Liver (tissue), 9 donors: ENCODE measurements around the gene DLX5. TPM values are rescaled to one million over a fixed set of nuclear protein-coding genes. Genes with fewer than 3 reads are reported as not detected.

Source experiments
- DNase-seq: peaks from one replicate; pipeline ENCODE4 v3.0.0-alpha.2; 2017; ENCODE audit warnings: low spot score
- H3K27ac ChIP-seq, 2 donors: one replicate each; pipeline ENCODE4 v1.7.0; 2013; ENCODE audit warnings: inconsistent platforms in 2 of 2, low read length in 2 of 2, control low read depth in 1 of 2, low read depth in 1 of 2, mild to moderate bottlenecking in 1 of 2
- H3K27me3 ChIP-seq, 4 donors: one replicate each; pipeline versions ENCODE4 v1.6.1 to v1.7.0; 2013; ENCODE audit warnings: low read length in 3 of 4, inconsistent platforms in 1 of 4, mild to moderate bottlenecking in 1 of 4, moderate library complexity in 1 of 4; ENCODE audit not compliant: control insufficient read depth in 4 of 4, insufficient read depth in 4 of 4
- H3K36me3 ChIP-seq, 4 donors: one replicate each; pipeline versions ENCODE4 v1.6.1 to v1.7.0; 2013; ENCODE audit warnings: low read length in 3 of 4, mild to moderate bottlenecking in 3 of 4, low read depth in 1 of 4, moderate library complexity in 1 of 4; ENCODE audit not compliant: control insufficient read depth in 4 of 4, insufficient read depth in 3 of 4
- H3K4me1 ChIP-seq, 4 donors: one replicate each; pipeline versions ENCODE4 v1.6.1 to v1.7.0; 2013; ENCODE audit warnings: low read length in 3 of 4, mild to moderate bottlenecking in 3 of 4, moderate library complexity in 1 of 4; ENCODE audit not compliant: control insufficient read depth in 4 of 4, insufficient read depth in 4 of 4
- H3K4me3 ChIP-seq, 3 donors: one replicate each; pipeline versions ENCODE4 v1.6.1 to v1.7.0; 2013; ENCODE audit warnings: low read length in 3 of 3, control low read depth in 1 of 3, low read depth in 1 of 3, mild to moderate bottlenecking in 1 of 3
- H3K9ac ChIP-seq, 2 donors: one replicate each; pipeline ENCODE4 v1.7.0; 2013; ENCODE audit warnings: low read length in 2 of 2, mild to moderate bottlenecking in 2 of 2, moderate library complexity in 2 of 2, control low read depth in 1 of 2, low read depth in 1 of 2
- H3K9me3 ChIP-seq, 4 donors: one replicate each; pipeline versions ENCODE4 v1.6.1 to v1.7.0; 2013; ENCODE audit warnings: low read length in 3 of 4; ENCODE audit not compliant: control insufficient read depth in 4 of 4
- ATF3 ChIP-seq: IDR thresholded peaks from 2 replicates; pipeline ENCODE4 v1.6.1; 2016; ENCODE audit warnings: antibody characterized with exemption
- CTCF ChIP-seq: fragments of 150-350 bp; IDR thresholded peaks from 2 replicates; pipeline ENCODE4 v1.5.1; 2017; ENCODE audit warnings: improper control_type of control experiment, low read depth, low read length; ENCODE audit not compliant: missing input control
- EGR1 ChIP-seq, 2 donors: IDR thresholded peaks; 2 replicates each; pipeline ENCODE4 v1.6.1; 2016 to 2018; ENCODE audit warnings: antibody characterized with exemption in 2 of 2, low read depth in 2 of 2
- FOXA1 ChIP-seq: IDR thresholded peaks from 2 replicates; pipeline ENCODE4 v1.6.1; 2016; ENCODE audit warnings: antibody characterized with exemption
- FOXA2 ChIP-seq: IDR thresholded peaks from 2 replicates; pipeline ENCODE4 v1.6.1; 2016; ENCODE audit warnings: antibody characterized with exemption
- GABPA ChIP-seq, 2 donors: IDR thresholded peaks in 1 of 2; conservative IDR thresholded peaks in 1 of 2; 2 replicates each; pipeline ENCODE4 v1.6.1; 2016; ENCODE audit warnings: antibody characterized with exemption in 2 of 2, mild to moderate bottlenecking in 1 of 2, moderate library complexity in 1 of 2
- HNF4A ChIP-seq, 2 donors: conservative IDR thresholded peaks; 2 replicates each; pipeline ENCODE4 v1.6.1; 2016; ENCODE audit warnings: antibody characterized with exemption in 2 of 2, mild to moderate bottlenecking in 2 of 2
- HNF4G ChIP-seq: IDR thresholded peaks from 2 replicates; pipeline ENCODE4 v1.6.1; 2016; ENCODE audit warnings: antibody characterized with exemption
- JUND ChIP-seq, 2 donors: IDR thresholded peaks; 2 replicates each; pipeline ENCODE4 v1.6.1; 2016; ENCODE audit warnings: antibody characterized with exemption in 2 of 2
- MAX ChIP-seq: IDR thresholded peaks from 2 replicates; pipeline ENCODE4 v1.6.1; 2016; ENCODE audit warnings: antibody characterized with exemption
- NR2F2 ChIP-seq: IDR thresholded peaks from 2 replicates; pipeline ENCODE4 v1.6.1; 2016; ENCODE audit warnings: antibody characterized with exemption
- REST ChIP-seq: IDR thresholded peaks from 2 replicates; pipeline ENCODE4 v1.6.1; 2016; ENCODE audit warnings: antibody characterized with exemption, mild to moderate bottlenecking
- RXRA ChIP-seq, 2 donors: IDR thresholded peaks; 2 replicates each; pipeline ENCODE4 v1.6.1; 2017 to 2018; ENCODE audit warnings: antibody characterized with exemption in 2 of 2, mild to moderate bottlenecking in 1 of 2
- SP1 ChIP-seq: IDR thresholded peaks from 2 replicates; pipeline ENCODE4 v1.6.1; 2018; ENCODE audit warnings: antibody characterized with exemption, mild to moderate bottlenecking
- TAF1 ChIP-seq: conservative IDR thresholded peaks from 2 replicates; pipeline ENCODE4 v1.6.1; 2016; ENCODE audit warnings: antibody characterized with exemption, mild to moderate bottlenecking
- YY1 ChIP-seq: IDR thresholded peaks from 2 replicates; pipeline ENCODE4 v1.6.1; 2016; ENCODE audit warnings: antibody characterized with exemption, mild to moderate bottlenecking
- ZBTB33 ChIP-seq: IDR thresholded peaks from 2 replicates; pipeline ENCODE4 v1.6.1; 2016; ENCODE audit warnings: antibody characterized with exemption
- WGBS: extraction: QIAGEN DNeasy Blood & Tissue Kit; methylation state at CpG from one replicate; pipeline ENCODE4 v1.1.7; 2013; 5-methylcytosine and 5-hydroxymethylcytosine counted together
- polyA plus RNA-seq, 2 donors: library from polyadenylated mRNA; stranded (reverse) in 1 of 2; unstranded in 1 of 2; fragments of 200-250 nt in 1 of 2; fragments of >200 nt in 1 of 2; fragmentation: Nextera tagmentation in 1 of 2; extraction: Ambion mirVana in 1 of 2; gene quantifications; one replicate each; pipeline versions ENCODE4 v1.2.1 to v1.2.3, GENCODE V29; 2013 to 2015
- total RNA-seq, 2 donors: library from RNA; depleted of rRNA; stranded (reverse); fragments of >200 nt; gene quantifications; one replicate each; pipeline ENCODE4 v1.2.3, GENCODE V29; 2014
- donor health status: healthy.
- donor health status: healthy.
- donor health status: healthy.
- donor health status: healthy.
- donor health status: healthy.

DLX5 gene
- total and polyA plus RNA-seq, 4 donors: not detected

GRCh38 chr7:96989859-96990317, 34.7 kb downstream of the DLX5 start:
- DNase-seq: no peak
- Histone ChIP-seq H3K9me3 (peaks cover 0 to 8% (median 0%) of the 10 kb centered on the region in 4 donors), H3K4me3 (no peak overlapping the region), H3K27ac (no peak overlapping the region), H3K4me1 (peaks cover 0 to 14% (median 6%) of the 10 kb centered on the region in 4 donors), H3K9ac (no peak overlapping the region), H3K27me3 (peaks cover 8 to 29% (median 20%) of the 10 kb centered on the region in 4 donors), H3K36me3 (no peaks in the 10 kb centered on the region)
- WGBS: 13% methylated on average over 8 of the region's 8 CpGs
- no peak for TF ChIP-seq SP1
- TF ChIP-seq NR2F2: no peak
- no peak for TF ChIP-seq ZBTB33
- no peak for TF ChIP-seq REST
- TF ChIP-seq HNF4G: no peak
- no peak for TF ChIP-seq FOXA1
- TF ChIP-seq FOXA2: no peak
- TF ChIP-seq RXRA (IDR thresholded peaks at IDR 0.05): no peak
- TF ChIP-seq ATF3: no peak

- peaks cover 8 to 29% (median 20%) of the 10 kb centered on the region in 4 donors for H3K27me3 ChIP-seq
- H3K9ac ChIP-seq: no peak overlapping the region
- H3K4me1 ChIP-seq: peaks cover 0 to 14% (median 6%) of the 10 kb centered on the region in 4 donors
- peaks cover 0 to 8% (median 0%) of the 10 kb centered on the region in 4 donors for H3K9me3 ChIP-seq
- 10% methylated on average over 22 of the region's 22 CpGs for WGBS
- H3K27ac ChIP-seq: no peak overlapping the region
- H3K4me3 ChIP-seq: no peak overlapping the region
- no peak for DNase-seq
- no peaks in the 10 kb centered on the region for H3K36me3 ChIP-seq
- TF ChIP-seq GABPA (IDR thresholded peaks at IDR 0.05 in 1 of 2, conservative IDR thresholded peaks at IDR 0.05 in 1 of 2): no peak
- no peak for TF ChIP-seq EGR1 (IDR thresholded peaks at IDR 0.05; ENCODE audit: low read depth in 2 of 2)
- TF ChIP-seq FOXA1: no peak
- TF ChIP-seq ZBTB33: no peak
- TF ChIP-seq HNF4G: no peak
- no peak for TF ChIP-seq FOXA2
- TF ChIP-seq NR2F2: no peak
- no peak for TF ChIP-seq YY1
- TF ChIP-seq RXRA (IDR thresholded peaks at IDR 0.05): no peak
- TF ChIP-seq ATF3: no peak
- no peak for TF ChIP-seq MAX
- TF ChIP-seq TAF1: no peak
- no peak for TF ChIP-seq CTCF
- no peak for TF ChIP-seq JUND (IDR thresholded peaks at IDR 0.05)
- no peak for TF ChIP-seq HNF4A (conservative IDR thresholded peaks at IDR 0.05)
- TF ChIP-seq SP1: no peak
Observed at GRCh38 chr7:96989241-96989858, 35.3 kb downstream of the DLX5 start.
